Dedifferentiated amniotic fluid mesenchymal stem cell (primary cell): Measurements from ENCODE around the gene ALG8.
"Not testable (repeated sequence)": the region's sequence is repeated elsewhere in the genome, so short reads cannot be mapped to it uniquely, and the experiment has no call there.

Source experiments
- DNase-seq: peaks from one replicate; pipeline ENCODE4 v3.0.0-alpha.2; 2016; ENCODE audit errors: extremely low spot score

The ALG8 gene

DNA sequence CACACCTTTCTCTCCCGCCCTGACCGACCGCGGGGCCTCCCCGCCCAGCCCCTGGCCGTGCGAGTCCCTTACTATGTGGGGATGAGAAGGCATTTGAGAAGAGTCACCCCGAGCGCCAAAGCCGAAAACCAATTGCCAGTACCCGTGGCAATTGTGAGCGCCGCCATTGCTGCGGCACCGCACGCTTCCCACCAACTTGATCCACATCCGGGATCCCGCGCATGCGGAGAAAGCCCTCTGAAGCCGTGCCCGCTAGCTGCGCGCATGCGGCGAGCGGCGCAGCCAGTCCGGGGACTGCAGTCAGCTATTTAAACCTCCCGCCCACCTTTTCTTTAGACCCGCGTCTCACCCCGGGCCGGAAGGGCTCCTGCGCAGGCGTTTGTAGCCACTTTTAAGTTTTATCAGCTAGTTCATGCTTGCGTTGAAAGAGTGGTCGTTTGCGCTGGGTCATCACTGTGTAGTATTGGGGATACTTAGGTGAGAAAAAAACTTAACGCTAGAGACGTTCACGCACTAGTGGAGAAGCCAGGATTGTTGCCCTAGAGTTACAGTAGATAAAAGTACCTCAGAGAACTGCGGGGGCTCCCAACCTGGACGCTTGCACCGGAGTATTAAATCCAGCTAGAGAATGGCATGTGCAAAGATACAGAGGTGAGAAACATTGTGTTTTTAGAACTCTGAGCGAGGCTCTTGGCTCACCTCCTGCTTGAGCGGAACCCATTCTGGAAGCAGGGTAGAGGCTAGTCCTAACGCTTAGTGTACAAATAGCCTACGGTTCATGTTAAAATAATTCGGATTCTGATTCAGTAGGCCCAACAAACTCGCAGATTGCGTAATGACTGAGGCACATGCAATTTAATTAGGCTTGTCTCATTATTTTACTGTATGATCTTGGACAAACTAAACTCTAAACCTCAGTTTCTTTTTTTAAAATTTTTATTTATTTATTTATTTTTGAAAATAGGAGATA lies at the start of gene ALG8:
TSS of gene ALG8 (minus strand) at position 205 of the 970 bp plus-strand sequence. CDS start at position 167, 38 bp downstream.
- peak; percentile 97 for DNase-seq

DNA sequence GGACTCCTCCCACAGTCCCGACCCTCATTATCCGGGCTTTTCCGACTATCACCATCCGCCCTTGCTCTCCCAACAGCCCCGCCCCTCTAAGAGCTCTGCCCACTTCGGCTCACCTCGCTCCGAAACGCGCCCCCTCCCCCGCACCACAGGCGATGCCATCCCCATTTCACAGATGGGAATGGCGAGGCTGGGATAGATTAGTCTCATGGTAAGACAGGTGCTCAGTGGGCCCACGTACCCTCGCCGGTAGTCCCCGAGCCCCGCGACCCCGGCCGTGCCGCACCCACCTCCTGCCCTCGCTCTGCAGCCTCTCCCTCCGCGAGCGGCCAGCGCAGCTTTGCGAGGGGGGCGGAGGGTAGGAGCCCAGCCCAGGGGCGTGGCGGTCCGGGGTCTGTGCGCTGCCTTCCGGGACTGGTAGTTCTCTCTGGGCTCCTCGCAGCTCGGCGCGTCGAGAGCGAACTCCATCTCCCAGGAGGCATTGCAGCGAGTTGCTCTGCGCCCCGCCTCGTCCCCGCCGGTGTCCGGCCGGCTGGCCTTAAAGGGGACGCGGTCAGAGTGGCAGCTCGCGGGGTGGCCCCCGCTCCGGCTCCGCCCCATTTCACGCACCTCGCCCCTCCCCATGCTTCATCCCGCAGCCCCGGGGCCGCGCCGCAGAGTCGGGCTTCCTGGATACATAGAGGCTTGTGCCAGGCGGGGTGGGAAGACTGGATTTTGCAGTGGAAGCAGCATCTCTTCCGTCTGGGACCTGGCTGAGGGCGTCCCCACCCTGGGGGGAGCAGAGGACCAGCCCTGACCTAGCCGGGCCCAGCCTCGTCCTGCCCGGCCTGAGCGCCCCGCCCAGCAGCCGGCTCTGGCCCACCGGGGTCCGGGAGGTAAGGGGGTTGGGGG lies 49.1 kb upstream of the ALG8 start, which contains the start of the genes KCTD21 and USP35:
TSS of gene KCTD21 (minus strand) at position 341 of the 888 bp plus-strand sequence. CDS start 14,072 bp downstream, outside the sequence.
TSS of gene USP35 (plus strand) at position 634 of the 888 bp plus-strand sequence. CDS start 7,327 bp downstream, outside the sequence.
- peak; percentile 96 for DNase-seq

DNA sequence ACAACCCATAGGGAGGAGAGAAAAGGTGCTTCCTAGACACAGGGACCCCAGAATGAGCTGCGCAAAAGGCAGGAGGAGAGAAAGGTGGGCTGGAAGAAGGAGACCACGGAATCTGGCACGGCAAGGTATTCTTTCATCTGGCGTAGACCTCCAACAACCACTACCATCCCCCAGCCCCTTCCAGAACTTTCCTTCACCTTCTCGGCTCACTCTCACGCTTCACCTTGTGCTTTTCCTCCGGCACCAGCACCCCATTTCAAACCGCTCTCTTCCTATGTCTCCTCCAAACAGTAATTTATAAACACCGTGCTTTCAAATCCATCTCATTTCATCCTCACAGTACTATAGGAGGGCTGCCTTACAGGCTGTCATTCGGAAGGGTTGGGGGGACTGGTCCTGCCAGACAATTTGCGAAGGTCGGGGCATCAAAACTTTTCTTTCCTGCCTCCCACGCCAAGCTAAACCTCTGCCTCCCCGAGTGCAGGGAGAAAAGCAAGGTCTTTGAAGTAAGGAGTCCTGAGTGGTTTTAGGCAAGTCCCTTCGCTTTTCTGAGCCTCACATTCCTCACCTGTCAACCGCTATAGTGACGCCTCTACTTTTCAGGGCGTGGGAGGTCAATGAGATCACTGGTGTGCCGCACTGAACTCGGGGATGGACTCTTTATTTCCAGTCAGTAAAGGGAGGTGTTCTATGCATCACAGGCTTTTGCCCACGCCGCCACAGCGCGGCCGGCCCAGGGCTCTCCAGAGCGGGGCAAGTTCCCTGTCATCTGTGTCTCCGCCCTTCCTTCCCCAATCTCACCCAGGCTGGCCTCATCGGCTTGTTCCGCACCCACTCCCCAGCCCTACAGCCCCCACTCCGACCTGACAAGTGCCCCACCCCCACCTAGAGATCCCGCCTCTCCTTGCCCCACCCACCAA lies 48.2 kb upstream of the ALG8 start:
- DNase-seq = no peak

DNA sequence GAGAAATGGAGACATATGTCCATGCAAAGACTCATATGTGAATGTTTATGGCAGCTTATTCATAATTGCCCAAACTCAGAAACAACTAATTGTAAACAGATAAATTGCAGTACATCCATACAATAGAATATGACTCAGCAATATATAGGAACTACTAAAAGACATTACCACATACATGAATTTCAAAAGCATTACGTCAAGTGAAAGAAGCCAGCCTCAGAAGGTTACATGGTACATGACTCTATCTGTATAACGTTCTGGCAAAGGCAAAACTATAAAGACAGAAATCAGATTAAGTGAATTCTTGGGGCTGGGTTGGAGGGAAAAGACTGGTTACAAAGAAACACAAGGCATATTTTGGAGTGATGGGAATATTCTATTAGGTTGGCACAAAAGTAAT lies 41.8 kb upstream of the ALG8 start:
- DNase-seq = no peak

DNA sequence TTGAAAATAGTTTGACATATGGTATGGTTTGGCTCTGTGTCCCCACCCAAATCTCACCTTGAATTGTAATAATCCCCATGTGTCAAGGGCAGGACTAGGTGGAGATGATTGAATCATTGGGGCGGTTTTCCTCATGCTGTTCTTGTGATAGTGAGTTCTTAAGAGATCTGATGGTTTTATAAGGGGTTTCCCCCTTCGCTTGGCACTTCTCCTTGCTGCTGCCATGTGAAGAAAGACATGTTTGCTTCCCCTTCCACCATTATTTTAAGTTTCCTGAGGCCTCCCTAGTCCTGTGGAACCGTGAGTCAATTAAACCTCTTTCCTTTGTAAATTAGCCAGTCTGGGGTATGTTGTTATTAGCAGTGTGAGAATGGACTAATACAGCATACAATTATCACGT lies 41.3 kb upstream of the ALG8 start:
- no peak for DNase-seq

DNA sequence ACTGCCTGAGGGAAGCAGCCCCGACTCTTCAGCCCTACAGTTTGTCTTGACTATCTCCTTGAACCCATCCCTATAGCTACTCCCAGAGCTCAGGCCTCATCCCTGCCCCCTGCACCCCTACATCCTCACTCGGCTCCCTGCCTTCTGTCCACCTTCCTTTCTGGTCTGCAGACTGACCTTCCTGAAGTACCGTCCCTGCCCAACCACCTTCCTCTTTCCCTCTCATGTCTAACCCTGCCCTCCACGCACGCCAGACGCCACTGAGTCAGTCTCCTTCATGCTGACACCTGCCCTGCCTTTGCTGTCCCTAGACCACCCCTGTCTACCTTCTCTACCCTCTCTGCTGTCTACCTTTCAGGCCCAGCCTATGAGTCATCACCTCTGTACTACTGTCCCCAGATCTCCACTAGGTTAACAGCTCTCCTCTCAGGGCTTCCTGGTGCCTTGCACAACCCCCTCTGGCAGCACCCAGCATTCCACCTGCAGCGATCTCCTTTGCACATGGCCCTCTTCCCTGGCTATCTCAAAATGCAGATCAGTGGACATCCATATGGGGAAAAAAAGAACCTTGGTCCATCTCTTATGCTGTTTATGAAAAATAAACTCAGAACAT lies 40.1 kb upstream of the ALG8 start:
- DNase-seq = no peak

DNA sequence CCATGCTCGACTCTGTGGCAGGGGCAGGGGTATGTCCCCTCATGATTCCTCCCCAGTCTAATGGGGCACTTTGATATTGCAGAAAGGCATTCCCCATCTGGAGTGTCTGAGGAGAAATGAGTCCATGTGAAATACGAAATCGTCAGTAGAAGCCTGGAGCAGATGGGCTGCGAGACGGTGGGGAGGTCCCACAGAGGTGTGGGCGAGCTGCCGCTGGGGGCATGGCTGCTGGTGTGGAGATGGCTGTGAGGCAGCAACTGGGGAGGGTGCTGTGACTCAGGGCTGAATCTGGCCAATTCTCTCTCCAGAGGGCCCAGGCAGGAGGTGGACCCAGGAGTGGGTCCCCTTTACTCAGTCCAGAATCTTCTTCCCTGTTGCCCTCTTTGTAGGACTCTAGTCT lies 37.8 kb upstream of the ALG8 start:
- DNase-seq = no peak

DNA sequence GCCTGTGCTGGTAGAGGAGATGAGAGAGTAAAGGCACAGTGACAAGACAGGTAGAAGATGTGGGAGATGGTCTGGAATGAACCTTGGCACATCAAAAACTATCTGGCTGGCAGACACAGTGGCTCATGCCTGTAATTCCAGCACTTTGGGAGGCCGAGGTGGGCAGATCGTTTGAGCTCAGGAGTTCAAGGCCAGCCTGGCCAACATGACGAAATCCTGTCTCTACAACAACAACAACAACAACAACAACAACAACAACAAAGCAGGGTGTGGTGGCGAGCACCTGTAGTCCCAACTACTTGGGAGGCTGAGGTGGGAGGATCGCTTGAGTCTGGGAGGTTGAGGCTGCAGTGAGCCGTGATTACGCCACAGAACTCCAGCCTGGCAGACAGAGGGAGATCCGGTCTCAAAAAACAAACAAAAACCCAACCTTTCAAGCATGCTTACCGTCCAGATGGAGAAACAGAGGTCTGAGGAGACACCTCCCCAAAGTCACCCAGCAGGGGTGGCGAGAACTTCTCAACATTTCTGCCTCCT lies 37.2 kb upstream of the ALG8 start:
- DNase-seq = no peak

DNA sequence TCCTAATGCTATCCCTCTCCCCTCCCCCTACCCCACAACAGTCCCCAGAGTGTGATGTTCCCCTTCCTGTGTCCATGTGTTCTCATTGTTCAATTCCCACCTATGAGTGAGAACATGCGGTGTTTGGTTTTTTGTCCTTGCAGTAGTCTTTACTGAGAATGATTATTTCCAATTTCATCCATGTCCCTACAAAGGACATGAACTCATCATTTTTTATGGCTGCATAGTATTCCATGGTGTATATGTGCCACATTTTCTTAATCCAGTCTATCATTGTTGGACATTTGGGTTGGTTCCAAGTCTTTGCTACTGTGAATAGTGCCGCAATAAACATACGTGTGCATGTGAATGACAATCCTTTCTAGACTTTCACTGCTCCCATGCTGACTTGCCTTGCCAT lies 36.4 kb upstream of the ALG8 start:
- not testable (repeated sequence) for DNase-seq

DNA sequence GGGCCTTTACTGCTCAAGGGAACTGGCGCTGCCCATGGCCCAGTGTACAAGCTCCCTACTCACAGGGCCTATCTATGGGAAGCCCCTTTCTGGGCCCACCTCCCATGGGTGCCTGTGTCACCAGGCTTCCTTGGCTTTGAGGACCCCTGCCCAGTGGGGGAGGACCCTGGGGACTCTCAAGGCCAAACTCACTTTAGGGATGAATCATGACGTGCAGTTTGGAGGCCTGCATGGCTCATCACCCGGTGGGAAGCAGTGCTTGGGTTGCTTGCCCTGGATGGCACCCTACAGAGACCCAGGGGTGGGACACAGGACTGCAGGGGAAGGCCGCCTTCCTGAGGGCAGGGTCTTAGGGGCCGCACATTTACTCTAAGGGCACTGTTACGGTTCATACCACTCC lies 32.5 kb upstream of the ALG8 start:
- DNase-seq = no peak

DNA sequence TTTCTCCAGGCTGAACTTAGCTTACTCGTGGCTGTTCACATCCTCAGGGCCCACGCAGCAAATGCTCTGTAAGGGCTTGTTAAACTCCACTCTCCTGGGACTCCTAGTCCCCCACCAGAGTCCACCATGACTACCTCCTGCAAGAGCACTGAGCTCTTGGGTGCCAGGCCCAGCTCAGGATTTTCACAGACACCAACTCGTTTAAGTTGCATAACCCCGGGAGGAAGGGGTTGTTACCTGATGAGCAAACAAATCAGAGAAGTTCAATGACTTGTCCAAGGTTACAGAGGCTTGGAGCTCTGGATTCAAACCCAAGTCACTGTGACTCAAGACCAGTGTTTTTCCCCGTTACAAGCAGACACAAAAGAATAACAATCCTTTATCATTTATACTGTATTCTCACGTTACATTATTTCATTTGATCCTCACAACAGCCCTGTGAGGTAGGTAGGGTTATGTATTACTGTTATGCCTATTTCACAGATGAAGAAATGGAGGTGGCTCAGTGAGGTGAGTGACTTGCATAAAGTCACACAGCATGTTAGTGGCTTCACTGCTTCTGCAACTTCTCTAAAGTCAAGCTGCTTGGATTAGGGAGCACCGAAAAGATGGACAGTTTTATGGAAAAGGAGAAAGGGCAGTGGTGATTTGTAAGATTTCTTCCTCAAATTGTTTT lies 31.6 kb upstream of the ALG8 start:
- no peak for DNase-seq

DNA sequence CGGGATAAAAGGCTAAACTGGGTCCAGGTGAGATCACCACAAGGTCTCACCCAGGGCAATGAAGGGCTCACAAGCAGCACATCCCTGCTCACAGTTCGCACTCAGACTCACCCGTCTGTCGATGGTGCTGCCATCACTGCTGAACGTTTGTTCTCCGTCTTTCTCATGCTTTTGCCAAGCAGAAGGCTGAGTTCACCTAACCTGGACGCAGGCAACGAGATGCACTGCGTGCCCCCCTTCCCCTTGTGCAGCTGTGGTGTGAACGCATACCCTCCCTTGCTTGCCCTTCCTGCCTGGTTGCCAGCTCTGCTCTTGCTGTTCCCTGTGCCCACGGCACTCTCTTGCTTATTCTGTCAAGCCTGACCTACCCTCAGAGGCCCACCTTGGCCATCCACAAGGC lies 31.0 kb upstream of the ALG8 start:
- no peak for DNase-seq

DNA sequence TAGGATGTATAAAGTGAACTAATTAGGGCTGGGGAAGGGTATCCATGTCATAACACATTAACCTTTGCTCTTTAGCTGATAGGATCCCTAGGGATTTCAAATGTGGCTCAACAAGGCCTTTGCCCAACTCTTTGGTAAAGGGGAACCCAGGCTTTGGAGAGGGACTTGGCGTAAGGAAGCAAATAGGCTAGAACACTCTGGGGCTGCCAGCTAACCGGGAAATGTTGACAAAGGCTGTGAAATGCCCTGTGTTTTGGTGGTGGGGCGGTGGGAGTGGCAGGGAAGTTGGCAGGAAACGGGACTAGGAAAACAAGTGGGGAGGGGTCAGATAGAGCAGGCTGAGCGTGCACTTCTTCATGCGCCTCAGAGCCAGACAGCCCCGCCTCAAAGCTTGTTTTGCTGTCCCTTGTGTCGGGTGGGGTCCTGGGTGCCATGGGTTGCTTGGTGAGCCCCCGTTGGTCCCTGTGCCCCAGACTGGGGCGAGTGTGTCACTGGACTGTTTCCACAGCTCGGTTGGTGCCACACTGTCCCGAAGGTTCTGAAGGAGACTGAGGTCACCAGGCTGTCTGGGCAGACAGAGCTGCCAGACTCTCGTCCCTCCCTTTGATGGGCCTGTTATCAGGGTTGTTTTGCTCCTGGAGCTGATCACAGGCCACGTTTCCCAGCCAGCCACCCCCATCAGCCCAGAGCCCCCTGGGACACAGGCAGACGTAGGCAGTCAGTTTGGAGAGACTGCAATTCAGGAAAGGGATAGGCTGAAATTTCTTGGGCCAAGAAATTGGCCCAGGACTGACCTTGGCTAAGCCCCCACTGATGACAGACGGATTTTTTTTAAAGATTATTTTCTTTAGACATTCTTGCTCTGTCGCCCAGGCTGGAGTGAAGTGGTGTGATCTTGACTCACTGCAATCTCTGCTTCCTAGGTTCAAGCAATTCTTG lies 29.4 kb upstream of the ALG8 start:
- peak; percentile 69 for DNase-seq

DNA sequence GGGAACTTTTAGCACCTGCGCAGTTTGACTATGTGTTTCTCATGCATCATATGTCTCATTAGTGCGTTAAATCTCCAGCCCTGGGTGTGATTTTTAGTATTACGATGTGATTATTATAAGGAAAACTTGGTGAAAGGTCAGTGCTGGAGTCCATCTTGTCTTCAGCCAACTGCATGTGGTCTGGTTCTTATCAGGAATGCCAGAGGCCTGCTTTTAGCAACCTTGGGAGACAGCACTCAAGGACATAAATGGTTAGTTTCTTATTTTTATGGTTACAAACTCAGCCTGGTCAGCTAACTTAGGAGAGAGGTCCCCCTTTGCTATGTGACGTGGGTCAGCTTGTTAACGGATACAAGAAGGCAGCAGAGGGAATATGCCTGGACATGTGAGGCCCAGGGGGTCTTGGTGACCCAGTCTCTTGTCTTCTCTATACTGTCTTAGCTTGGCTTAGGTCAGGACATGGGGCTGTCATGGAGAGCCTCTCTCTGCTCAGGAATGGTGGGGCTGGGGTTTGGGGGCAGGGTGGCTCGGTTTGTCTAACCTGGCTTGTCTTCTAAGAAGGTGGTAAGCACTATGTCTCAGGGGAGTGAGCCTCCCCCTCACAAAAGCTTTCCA lies 27.5 kb upstream of the ALG8 start:
- no peak for DNase-seq

DNA sequence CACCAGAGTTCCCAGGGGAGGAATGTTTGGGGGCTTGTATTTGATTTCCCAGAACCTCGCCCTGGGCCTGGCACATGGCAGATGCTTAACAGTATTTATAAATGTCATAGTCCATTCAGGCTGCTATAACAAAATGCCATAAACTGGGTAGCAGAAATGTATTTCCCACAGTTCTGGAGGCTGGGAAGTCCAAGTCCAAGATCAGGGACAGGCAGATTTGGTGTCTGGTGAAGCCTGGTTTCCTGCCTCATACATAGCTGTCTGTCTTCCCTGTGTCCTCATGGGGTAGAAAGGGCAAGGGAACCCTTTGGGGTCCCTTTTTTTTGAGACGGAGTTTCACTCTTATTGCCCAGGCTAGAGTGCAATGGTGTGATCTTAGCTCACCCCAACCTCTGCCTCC lies 25.0 kb upstream of the ALG8 start:
- no peak for DNase-seq

DNA sequence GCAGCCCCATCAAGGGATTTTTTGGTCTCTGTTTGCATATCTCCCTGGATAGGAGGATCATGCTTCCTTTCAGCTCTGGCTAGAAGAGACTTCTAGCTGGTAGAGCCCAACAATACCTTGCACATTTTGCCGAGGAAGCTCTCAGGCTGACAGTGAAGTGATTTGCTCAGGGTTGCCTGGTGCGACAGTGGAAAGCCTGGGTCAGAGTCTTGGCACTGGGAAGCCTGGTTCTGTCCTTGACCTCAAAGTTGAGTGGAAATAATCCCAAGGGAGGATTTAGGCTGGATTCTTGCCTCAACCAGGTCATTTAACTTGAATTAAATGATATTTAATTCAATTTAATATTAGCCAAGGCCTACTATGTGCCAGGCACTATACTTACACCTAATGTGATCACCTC lies 24.4 kb upstream of the ALG8 start:
- no peak for DNase-seq

DNA sequence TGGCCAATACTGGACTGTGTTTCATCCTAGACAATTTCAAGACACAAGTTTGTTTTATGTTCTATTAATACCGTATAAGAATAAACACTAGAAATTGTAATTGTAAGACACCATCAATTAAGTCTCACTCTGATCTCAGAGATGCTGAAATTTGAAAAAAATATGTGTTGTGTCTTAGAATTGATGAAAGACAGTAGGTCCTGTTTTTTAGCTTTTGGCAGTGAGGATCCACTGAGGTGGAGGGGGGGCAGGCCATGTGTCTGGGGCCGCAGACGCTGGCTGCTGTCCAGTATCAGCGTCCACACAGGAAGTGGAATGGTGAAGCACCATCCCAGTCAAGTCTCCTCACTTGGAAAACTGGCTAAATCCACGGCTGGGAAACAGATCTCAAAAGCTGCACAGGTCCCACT lies 22.5 kb upstream of the ALG8 start:
- DNase-seq = no peak

DNA sequence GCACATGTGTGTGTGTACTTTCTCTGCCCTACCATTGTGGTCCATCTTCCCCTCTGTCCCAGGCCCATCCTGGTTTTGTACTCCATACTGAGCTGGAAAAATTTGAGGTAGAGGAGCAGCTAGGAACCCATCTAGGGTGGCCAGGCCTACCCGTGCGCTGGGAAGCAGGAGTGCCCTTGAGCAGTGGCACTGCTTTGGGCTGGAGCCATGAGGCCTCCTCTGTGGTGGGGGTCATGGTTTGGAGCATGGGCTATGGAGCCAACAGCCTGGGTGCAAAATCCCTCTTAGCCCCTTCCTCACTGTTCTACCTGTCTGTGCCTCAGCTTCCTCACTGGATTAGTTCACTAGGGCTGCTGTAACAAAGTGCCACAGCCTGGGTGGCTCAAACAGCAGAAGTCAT lies 21.9 kb upstream of the ALG8 start:
- no peak for DNase-seq
